Retinal pigment epithelial cell (primary cell): ENCODE data around the gene USP25.

Experiments used
- DNase-seq: peaks from one replicate; pipeline ENCODE4 v3.0.0-alpha.2; 2010; ENCODE audit warnings: low read depth
- H3K4me3 ChIP-seq: 2 replicates; pipeline ENCODE4 v1.5.1; 2011; ENCODE audit warnings: mild to moderate bottlenecking, low read length, control low read depth, moderate library complexity
- TF ChIP-seq, protein P1 (sequence below): conservative IDR thresholded peaks from 2 replicates; pipeline ENCODE4 v1.5.1; 2011; ENCODE audit warnings: low read depth, low read length, control low read depth, inconsistent platforms

USP25 gene

DNA sequence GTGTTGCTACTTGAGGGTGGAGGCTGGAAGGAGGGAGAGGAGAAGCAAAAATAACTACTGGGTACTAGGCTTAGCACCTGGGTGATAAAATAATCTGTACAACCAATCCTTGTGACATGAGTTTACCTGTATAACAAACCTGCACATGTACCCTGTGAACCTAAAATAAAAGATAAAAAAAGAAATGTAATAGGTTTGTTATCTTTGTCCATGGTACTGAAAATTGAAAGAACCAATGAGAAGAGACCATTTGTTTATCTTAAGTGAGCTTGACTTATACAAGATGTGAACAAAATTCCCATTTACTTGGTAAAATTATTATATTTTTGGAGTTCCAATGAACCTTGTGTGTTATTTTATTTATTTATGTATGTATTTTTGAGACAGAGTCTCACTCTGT, 11.1 kb upstream of the USP25 start:
- TF ChIP-seq, protein P1, sequence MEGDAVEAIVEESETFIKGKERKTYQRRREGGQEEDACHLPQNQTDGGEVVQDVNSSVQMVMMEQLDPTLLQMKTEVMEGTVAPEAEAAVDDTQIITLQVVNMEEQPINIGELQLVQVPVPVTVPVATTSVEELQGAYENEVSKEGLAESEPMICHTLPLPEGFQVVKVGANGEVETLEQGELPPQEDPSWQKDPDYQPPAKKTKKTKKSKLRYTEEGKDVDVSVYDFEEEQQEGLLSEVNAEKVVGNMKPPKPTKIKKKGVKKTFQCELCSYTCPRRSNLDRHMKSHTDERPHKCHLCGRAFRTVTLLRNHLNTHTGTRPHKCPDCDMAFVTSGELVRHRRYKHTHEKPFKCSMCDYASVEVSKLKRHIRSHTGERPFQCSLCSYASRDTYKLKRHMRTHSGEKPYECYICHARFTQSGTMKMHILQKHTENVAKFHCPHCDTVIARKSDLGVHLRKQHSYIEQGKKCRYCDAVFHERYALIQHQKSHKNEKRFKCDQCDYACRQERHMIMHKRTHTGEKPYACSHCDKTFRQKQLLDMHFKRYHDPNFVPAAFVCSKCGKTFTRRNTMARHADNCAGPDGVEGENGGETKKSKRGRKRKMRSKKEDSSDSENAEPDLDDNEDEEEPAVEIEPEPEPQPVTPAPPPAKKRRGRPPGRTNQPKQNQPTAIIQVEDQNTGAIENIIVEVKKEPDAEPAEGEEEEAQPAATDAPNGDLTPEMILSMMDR = no peak

DNA sequence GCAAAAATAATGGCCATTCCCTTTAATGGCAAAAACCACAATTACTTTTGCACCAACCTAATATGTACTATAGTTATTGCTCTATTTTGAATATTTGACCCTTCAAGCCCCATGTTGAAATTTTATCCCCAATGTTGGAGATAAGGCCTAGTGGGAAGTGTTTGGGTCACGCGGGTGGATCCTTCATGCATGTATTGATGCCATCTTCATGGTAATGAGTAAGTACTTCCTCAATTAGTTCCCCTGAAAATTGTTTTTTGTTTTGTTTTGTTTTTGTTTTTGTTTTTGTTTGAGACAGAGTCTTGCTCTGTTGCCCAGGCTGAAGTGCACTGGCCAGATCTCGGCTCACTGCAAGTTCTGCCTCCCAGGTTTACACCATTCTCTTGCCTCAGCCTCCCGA, 9.8 kb upstream of the USP25 start:
- no peak for DNase-seq
- TF ChIP-seq, protein P1 = no peak
- no peak overlapping the region for H3K4me3 ChIP-seq

More for the DNA sequence above, 11.1 kb upstream of the USP25 start:
- H3K4me3 ChIP-seq = no peak overlapping the region
- no peak for DNase-seq

DNA sequence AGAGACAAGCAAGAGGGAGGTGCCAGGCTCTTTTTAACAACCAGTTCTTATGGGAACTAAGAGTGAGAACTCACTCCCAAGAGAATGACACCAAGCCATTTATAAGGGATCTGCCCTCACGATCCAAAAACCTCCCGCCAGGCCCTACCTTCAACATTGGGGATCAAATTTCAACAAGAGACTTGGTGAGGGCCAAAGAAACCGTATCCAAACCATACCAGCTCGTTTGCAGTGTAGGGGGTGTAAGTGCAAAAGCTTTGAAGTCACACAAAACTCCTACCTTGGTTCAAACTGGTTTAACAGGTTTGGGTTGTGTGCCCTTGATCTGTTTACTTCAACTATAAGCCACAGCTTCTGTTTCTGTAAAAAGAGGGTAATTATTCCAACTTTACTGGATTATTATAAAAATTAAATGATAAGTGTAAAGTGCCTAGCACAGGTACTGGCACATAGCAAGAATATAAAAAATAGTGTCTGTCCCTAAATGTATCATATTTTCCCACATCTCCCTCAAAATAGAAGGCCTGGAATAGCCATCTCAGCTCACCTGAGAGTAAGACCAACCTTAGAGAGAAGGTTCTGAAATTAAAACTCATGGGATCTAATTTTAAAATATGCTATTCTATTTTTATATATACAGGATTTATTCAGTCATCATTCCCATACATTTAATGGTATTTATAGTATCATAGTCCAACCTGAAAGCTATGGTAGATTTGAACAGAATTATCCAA, 7.0 kb upstream of the USP25 start:
- TF ChIP-seq, protein P1 = no peak
- DNase-seq = no peak
- no peak overlapping the region for H3K4me3 ChIP-seq

DNA sequence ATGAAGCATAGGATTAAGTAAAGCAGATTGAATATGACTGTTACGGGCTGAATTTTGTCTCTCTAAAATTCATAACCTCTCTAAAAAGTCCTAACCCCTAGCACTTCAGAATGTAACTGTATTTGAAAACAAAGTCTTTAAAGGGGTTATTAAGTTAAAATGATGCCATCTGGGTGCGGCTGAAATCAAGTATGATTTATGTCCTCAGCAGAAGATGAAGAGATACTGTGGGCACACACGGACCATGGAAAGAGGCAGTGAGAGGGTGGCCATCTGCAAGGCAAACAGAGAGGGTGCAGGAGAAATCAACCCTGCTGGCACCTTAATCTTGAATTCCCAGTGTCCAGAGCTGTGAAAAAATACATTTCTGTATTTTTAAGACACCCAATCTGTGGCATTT, 3.8 kb upstream of the USP25 start:
- TF ChIP-seq, protein P1 = no peak
- no peak for DNase-seq
- no peak overlapping the region for H3K4me3 ChIP-seq

DNA sequence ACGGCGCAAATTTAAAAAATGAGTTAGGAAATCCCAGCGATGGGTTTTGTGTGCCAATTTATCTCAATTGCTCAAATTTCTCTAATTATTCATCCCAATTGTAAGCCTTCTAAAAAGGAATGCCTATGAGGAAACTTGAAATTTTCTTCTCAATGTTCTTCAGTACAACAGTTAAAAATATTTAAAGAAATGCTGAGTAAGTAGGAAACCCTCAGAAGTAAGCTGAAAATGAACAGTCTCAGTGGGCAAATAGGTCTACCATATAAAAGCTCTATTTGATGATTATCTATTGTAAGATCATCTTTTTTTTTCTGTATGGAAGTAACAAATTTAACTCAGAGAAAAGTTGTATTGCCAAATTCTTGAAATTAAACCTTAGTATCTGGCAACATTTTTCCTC, 1.7 kb upstream of the USP25 start:
- no peak for DNase-seq
- no peak overlapping the region for H3K4me3 ChIP-seq
- TF ChIP-seq, protein P1 = no peak

DNA sequence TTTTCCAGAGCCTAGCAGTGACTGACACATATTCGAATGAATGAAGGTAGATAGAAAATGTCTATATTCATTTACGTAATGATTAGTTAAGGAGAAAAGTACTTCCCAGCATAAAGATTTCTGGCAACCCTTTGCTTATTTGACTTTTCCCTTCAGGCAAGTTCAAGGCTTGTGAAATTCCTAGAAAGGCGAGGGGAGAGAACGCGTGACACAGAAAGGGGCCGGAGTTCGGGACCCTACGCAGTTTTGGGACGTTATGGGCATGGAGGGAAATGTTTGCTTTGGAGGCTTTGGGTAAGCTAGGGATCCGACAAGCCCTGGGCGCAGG, 472 bp upstream of the USP25 start:
- peak overlapping the region; percentile 66 for H3K4me3 ChIP-seq
- DNase-seq = no peak
- TF ChIP-seq, protein P1 = no peak

DNA sequence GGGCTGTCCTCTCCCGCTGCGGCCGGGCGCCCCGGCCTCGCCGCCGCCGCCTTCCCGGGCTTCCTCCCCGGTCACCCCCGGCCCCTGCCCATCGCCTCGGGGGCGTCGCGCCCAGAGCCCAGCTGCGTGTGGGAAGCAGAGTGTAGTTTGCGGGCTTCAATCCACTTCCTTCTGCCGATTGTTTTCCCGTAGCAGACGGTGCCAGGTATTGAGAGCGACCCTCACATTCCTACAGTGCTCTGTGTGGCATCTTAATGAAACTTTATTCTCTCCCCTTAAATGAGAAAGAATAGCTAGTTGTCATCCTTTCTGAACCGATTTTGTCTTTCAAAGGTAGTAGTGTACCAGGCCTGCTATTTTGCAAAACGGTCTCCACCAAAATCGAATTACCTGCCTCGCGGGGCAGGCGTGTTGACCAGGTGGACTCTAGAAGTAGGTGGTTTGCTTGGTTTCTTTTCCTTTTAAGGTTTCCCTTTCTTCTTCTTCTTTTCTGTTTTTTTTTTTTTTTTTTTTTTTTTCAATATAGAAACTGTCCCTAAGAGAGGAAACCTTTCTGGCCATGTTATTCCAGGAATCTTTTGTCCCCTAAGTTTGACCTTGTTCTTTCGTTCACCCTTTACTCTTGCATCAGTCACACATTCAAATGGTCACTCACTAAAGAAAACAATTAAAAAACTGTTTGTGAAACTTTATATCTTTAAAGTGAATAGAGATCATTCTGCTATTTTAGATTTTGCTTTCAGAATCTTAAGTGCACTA, 881 bp downstream of the USP25 start:
- no peak for DNase-seq
- TF ChIP-seq, protein P1 = no peak
- peak overlapping the region; percentile 88 for H3K4me3 ChIP-seq
